Amygdala (tissue), 56 donors: ENCODE data around the gene LITAFD.
"Not testable (repeated sequence)": the region's sequence is repeated elsewhere in the genome, so short reads cannot be mapped to it uniquely, and the experiment has no call there.

Source experiments
- DNase-seq, 56 donors: peaks; one replicate each; lab custom pipeline; 2025; lab: John Stamatoyannopoulos, UW

LITAFD gene

GRCh38 chr16:8869212-8869987 is 12.8 kb upstream of the LITAFD start:
- DNase-seq: no peak

GRCh38 chr16:8869988-8870241 is 12.2 kb upstream of the LITAFD start:
- not testable (repeated sequence) for DNase-seq

- DNase-seq: no peak
Observed at GRCh38 chr16:8872071-8872470, 10.1 kb upstream of the LITAFD start.

GRCh38 chr16:8872967-8873865 is 8.9 kb upstream of the LITAFD start:
- DNase-seq: no peak

GRCh38 chr16:8873866-8874195 is 8.3 kb upstream of the LITAFD start:
- not testable (repeated sequence) for DNase-seq

- DNase-seq: no peak
Observed at GRCh38 chr16:8874388-8874787, 7.8 kb upstream of the LITAFD start.

GRCh38 chr16:8875317-8875716 is 6.8 kb upstream of the LITAFD start:
- not testable (repeated sequence) for DNase-seq

GRCh38 chr16:8877894-8878522 is 4.1 kb upstream of the LITAFD start:
- DNase-seq: no peak

GRCh38 chr16:8878523-8878911 is 3.6 kb upstream of the LITAFD start:
- DNase-seq: no peak

- no peak for DNase-seq
Observed at GRCh38 chr16:8880839-8881510, 1.2 kb upstream of the LITAFD start.

GRCh38 chr16:8882725-8883377 is 700 bp downstream of the LITAFD start:
- no peak for DNase-seq

GRCh38 chr16:8885674-8886592 is 3.8 kb downstream of the LITAFD start:
- no peak for DNase-seq

- DNase-seq: no peak
Observed at GRCh38 chr16:8886593-8887430, 4.7 kb downstream of the LITAFD start.

GRCh38 chr16:8887431-8887765 is 5.2 kb downstream of the LITAFD start:
- no peak for DNase-seq

- DNase-seq: peak in 45 of 56 donors; percentile 12 to 90 (median 53)
Observed at GRCh38 chr16:8887952-8888560, 5.9 kb downstream of the LITAFD start.

GRCh38 chr16:8888951-8889892 is 7.1 kb downstream of the LITAFD start:
- DNase-seq: no peak
